HepG2 (cell line): ENCODE data around the gene ZNF544. TPM values are rescaled to one million over a fixed set of nuclear protein-coding genes. Genes with fewer than 3 reads are reported as not detected.

Experiments used
- ATAC-seq: fragments of 200-7000 bp; cut with Tn5 transposase; 3 replicates; pipeline ENCODE4 v1.9.1; 2020; ENCODE audit warnings: mild to moderate bottlenecking, moderate library complexity
- BruUV-seq: library from RNA; stranded (reverse); fragments of 400-500 nt; replicated peaks from 2 replicates; lab custom pipeline; 2021; lab: Mats Ljungman, UMichigan
- CTCF ChIA-PET: fragments of 300-600 bp; formaldehyde crosslinking; extraction: SDS; loops from one replicate; lab custom pipeline; 2021; ENCODE audit warnings: low total read pairs, inconsistent platforms, low intra/inter-chr PET ratio; lab: Yijun Ruan, JAX
- POLR2A ChIA-PET: fragments of 350-600 bp; sonication (Branson Sonifier 250); formaldehyde crosslinking; loops from one replicate; lab custom pipeline; 2020; ENCODE audit warnings: antibody characterized with exemption, inconsistent platforms; lab: Yijun Ruan, JAX
- DNase-seq: peaks from one replicate; pipeline ENCODE4 v3.0.0-alpha.2; 2015; ENCODE audit warnings: low spot score
- FAIRE-seq: peaks from 3 replicates; lab custom pipeline; 2011; peaks lifted over from hg19 to GRCh38; lab: Jason Lieb, UNC
- H2AFZ ChIP-seq: one replicate; pipeline ENCODE4 v1.6.1; 2011; ENCODE audit warnings: low read length, inconsistent platforms
- H3K27ac ChIP-seq: fragments of 300-600 bp; 3 replicates; pipeline ENCODE4 v1.8.0; 2011; ENCODE audit warnings: mixed run types, mild to moderate bottlenecking, mixed read lengths, low read length, inconsistent platforms; ENCODE audit not compliant: insufficient read depth; ENCODE audit errors: extremely low read length
- H3K27me3 ChIP-seq, 2 experiments: fragments of 200-600 bp in 1 of 2; 2 replicates in 1 of 2; 3 replicates in 1 of 2; pipeline versions ENCODE4 v1.6.0 to v1.8.0; 2011; ENCODE audit warnings: low read length in 2 of 2, mild to moderate bottlenecking in 2 of 2, moderate library complexity in 2 of 2, inconsistent platforms in 1 of 2; ENCODE audit not compliant: insufficient read depth in 2 of 2, control insufficient read depth in 1 of 2
- H3K36me3 ChIP-seq, 2 experiments: fragments of 200-600 bp in 1 of 2; replicated peaks in 1 of 2; 2 replicates in 1 of 2; 3 replicates in 1 of 2; pipeline versions ENCODE4 v1.5.1 to v1.8.0; 2011; ENCODE audit warnings: low read length in 2 of 2, inconsistent platforms in 1 of 2; ENCODE audit not compliant: insufficient read depth in 2 of 2, control insufficient read depth in 1 of 2
- H3K4me1 ChIP-seq: 2 replicates; pipeline ENCODE4 v1.5.1; 2012; ENCODE audit warnings: low read length, inconsistent platforms; ENCODE audit not compliant: insufficient read depth
- H3K4me2 ChIP-seq: 2 replicates; pipeline ENCODE4 v1.6.0; 2011; ENCODE audit warnings: low read depth, low read length, inconsistent platforms
- H3K4me3 ChIP-seq, 3 experiments: fragments of 200-600 bp in 1 of 3; sonication (generic), shearing (Covaris generic) in 1 of 3; replicated peaks in 1 of 3; 2 replicates each; pipeline ENCODE4 v1.5.1; 2011 to 2016; ENCODE audit warnings: low read length in 3 of 3, inconsistent platforms in 2 of 3, low read depth in 2 of 3, mild to moderate bottlenecking in 2 of 3, control low read depth in 1 of 3, mixed read lengths in 1 of 3; ENCODE audit not compliant: insufficient read depth in 1 of 3
- H3K79me2 ChIP-seq: one replicate; pipeline ENCODE4 v1.6.1; 2011; ENCODE audit warnings: low read length, inconsistent platforms; ENCODE audit not compliant: insufficient read depth
- H3K9ac ChIP-seq: 2 replicates; pipeline ENCODE4 v1.6.0; 2011; ENCODE audit warnings: mild to moderate bottlenecking, low read depth, low read length, inconsistent platforms; ENCODE audit not compliant: insufficient read depth
- H3K9me3 ChIP-seq: 2 replicates; pipeline ENCODE4 v1.5.1; 2012; ENCODE audit warnings: mild to moderate bottlenecking, low read length
- H4K20me1 ChIP-seq: 2 replicates; pipeline ENCODE4 v1.6.0; 2011; ENCODE audit warnings: inconsistent platforms, mild to moderate bottlenecking, low read length, moderate library complexity; ENCODE audit not compliant: insufficient read depth
- CSRNP2 ChIP-seq: sonication (generic); formaldehyde crosslinking; conservative IDR thresholded peaks from 2 replicates; pipeline ENCODE4 v1.8.0; 2022; ENCODE audit warnings: low read depth, missing genetic modification reagents
- DR1 ChIP-seq: sonication (generic); formaldehyde crosslinking; IDR thresholded peaks from 2 replicates; pipeline ENCODE4 v1.8.0; 2021; ENCODE audit warnings: mild to moderate bottlenecking, missing genetic modification reagents, inconsistent platforms
- PLSCR1 ChIP-seq: sonication (generic); formaldehyde crosslinking; IDR thresholded peaks from 2 replicates; pipeline ENCODE4 v1.5.0; 2020; ENCODE audit warnings: missing genetic modification reagents, mild to moderate bottlenecking, borderline replicate concordance
- ZNF232 ChIP-seq: sonication (generic); formaldehyde crosslinking; IDR thresholded peaks from 2 replicates; pipeline ENCODE4 v1.4.0; 2020; ENCODE audit warnings: missing genetic modification reagents, borderline replicate concordance
- WGBS: methylation state at CpG from one replicate; pipeline ENCODE4 v1.1.6; 2017; ENCODE audit warnings: low lambda C conversion rate; 5-methylcytosine and 5-hydroxymethylcytosine counted together
- in situ Hi-C: cut with HindIII; loops from 2 replicates; pipeline ENCODE4 v1.10.0; 2017; ENCODE audit warnings: low pct_unique_long_range_greater_than_20kb; ENCODE audit not compliant: extremely low pct_ligation_motif_present
- intact Hi-C: fragments of 100-400 bp; cut with micrococcal nuclease; formaldehyde crosslinking; loops from one replicate; pipeline ENCODE4 v1.10.0; 2022; ENCODE audit not compliant: unreplicated experiment
- polyA plus RNA-seq, 8 experiments: library from polyadenylated mRNA; depleted of rRNA in 3 of 8; stranded (reverse) in 7 of 8; unstranded in 1 of 8; fragments of >200 nt; fragmentation: Illumina TruSeq in 4 of 8; extraction: Trizol in 4 of 8; gene quantifications; 2 replicates each; pipeline versions ENCODE4 v1.2.1 to v1.2.3, GENCODE V29; 2011 to 2016; ENCODE audit warnings: low read depth in 4 of 8, missing spikeins in 1 of 8, mixed read lengths in 1 of 8; ENCODE audit not compliant: insufficient read depth in 1 of 8
- total RNA-seq, 5 experiments: library from RNA; depleted of rRNA; stranded (reverse); fragments of >200 nt; fragmentation: Illumina TruSeq; extraction: Trizol; gene quantifications; 2 replicates each; pipeline ENCODE4 v1.2.3, GENCODE V29; 2016; ENCODE audit warnings: low read depth in 1 of 5
- TF ChIP-seq, protein P1 (sequence below): sonication (generic); formaldehyde crosslinking; conservative IDR thresholded peaks from 2 replicates; pipeline ENCODE4 v1.4.0; 2020; ENCODE audit warnings: mild to moderate bottlenecking, missing genetic modification reagents, moderate library complexity
- TF ChIP-seq, protein P2 (sequence below), 2 experiments: IDR thresholded peaks; 2 replicates each; pipeline ENCODE4 v1.6.1; 2011 to 2012; ENCODE audit warnings: low read length in 2 of 2, borderline replicate concordance in 1 of 2, low read depth in 1 of 2, mild to moderate bottlenecking in 1 of 2, moderate library complexity in 1 of 2

Gene ZNF544
- total and polyA plus RNA-seq, 2 of the 13 experiments (the other 11 are each of a cell fraction or from before 2014, with no cell fraction given), result 13.1 to 17.0 TPM

- TF ChIP-seq, protein P1, sequence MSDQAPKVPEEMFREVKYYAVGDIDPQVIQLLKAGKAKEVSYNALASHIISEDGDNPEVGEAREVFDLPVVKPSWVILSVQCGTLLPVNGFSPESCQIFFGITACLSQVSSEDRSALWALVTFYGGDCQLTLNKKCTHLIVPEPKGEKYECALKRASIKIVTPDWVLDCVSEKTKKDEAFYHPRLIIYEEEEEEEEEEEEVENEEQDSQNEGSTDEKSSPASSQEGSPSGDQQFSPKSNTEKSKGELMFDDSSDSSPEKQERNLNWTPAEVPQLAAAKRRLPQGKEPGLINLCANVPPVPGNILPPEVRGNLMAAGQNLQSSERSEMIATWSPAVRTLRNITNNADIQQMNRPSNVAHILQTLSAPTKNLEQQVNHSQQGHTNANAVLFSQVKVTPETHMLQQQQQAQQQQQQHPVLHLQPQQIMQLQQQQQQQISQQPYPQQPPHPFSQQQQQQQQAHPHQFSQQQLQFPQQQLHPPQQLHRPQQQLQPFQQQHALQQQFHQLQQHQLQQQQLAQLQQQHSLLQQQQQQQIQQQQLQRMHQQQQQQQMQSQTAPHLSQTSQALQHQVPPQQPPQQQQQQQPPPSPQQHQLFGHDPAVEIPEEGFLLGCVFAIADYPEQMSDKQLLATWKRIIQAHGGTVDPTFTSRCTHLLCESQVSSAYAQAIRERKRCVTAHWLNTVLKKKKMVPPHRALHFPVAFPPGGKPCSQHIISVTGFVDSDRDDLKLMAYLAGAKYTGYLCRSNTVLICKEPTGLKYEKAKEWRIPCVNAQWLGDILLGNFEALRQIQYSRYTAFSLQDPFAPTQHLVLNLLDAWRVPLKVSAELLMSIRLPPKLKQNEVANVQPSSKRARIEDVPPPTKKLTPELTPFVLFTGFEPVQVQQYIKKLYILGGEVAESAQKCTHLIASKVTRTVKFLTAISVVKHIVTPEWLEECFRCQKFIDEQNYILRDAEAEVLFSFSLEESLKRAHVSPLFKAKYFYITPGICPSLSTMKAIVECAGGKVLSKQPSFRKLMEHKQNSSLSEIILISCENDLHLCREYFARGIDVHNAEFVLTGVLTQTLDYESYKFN (CRISPR knock-in tag), result no peak
- TF ChIP-seq ZNF232 (CRISPR knock-in tag), result no peak
These were observed 67.4 kb downstream of the ZNF544 start (continued) for GRCh38 chr19:58296104-58296503.

DNA sequence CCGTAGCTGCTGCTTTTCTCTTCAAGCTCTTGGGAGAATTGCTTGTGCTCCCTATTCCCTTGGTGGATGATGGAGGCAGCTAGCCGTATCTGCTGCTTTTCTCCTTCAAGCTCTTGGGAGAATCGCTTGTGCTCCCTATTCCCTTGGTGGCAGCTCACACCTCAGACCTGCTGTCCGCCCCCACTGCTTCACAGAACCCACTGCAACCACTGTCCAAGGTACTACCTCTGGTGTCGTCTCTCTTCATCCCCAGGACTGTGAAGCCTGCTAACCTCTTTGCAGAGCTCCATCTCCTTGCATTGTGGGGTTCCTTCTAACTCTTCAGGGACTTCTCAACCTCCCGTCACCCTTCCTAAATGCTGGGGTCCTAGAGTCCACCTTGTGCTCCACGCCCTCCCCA lies 71.9 kb downstream of the ZNF544 start:
- H3K9ac ChIP-seq, result no peak overlapping the region
- no peak overlapping the region for H3K4me3 ChIP-seq
- in situ Hi-C loops (no loop called here), intact Hi-C loops (no loop called here)
- FAIRE-seq, result no peak
- H3K4me2 ChIP-seq, result no peak overlapping the region
- H3K4me1 ChIP-seq, result peaks cover 7% of the 10 kb centered on the region
- POLR2A ChIA-PET, result interaction anchor here (1.2 kb wide), 1 partner anchor 72 kb away, joined by 3 read pairs; the partner anchor contains the start of gene ZNF544
- ATAC-seq, result no peak
- H4K20me1 ChIP-seq, result peaks cover under 1% of the 10 kb centered on the region; the same call in 1 of the 2 replicates
- CTCF ChIA-PET, result no interaction called here
- TF ChIP-seq CSRNP2 (CRISPR knock-in tag) (no peak), DR1 (CRISPR knock-in tag) (no peak), PLSCR1 (CRISPR knock-in tag) (no peak)
- TF ChIP-seq, protein P2, sequence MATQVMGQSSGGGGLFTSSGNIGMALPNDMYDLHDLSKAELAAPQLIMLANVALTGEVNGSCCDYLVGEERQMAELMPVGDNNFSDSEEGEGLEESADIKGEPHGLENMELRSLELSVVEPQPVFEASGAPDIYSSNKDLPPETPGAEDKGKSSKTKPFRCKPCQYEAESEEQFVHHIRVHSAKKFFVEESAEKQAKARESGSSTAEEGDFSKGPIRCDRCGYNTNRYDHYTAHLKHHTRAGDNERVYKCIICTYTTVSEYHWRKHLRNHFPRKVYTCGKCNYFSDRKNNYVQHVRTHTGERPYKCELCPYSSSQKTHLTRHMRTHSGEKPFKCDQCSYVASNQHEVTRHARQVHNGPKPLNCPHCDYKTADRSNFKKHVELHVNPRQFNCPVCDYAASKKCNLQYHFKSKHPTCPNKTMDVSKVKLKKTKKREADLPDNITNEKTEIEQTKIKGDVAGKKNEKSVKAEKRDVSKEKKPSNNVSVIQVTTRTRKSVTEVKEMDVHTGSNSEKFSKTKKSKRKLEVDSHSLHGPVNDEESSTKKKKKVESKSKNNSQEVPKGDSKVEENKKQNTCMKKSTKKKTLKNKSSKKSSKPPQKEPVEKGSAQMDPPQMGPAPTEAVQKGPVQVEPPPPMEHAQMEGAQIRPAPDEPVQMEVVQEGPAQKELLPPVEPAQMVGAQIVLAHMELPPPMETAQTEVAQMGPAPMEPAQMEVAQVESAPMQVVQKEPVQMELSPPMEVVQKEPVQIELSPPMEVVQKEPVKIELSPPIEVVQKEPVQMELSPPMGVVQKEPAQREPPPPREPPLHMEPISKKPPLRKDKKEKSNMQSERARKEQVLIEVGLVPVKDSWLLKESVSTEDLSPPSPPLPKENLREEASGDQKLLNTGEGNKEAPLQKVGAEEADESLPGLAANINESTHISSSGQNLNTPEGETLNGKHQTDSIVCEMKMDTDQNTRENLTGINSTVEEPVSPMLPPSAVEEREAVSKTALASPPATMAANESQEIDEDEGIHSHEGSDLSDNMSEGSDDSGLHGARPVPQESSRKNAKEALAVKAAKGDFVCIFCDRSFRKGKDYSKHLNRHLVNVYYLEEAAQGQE (IDR thresholded peaks at IDR 0.05; ENCODE audit: borderline replicate concordance in 1 of 2, low read depth in 1 of 2, low read length in 2 of 2), result peak; percentile 1 to 33; a peak in 3 of 4 replicates
- TF ChIP-seq, all 625 proteins: peak for 1
- 97% methylated on average over 7 of the region's 7 CpGs for WGBS
- no peak for DNase-seq
- Histone ChIP-seq H2AFZ (no peak overlapping the region), H3K27ac (no peak overlapping the region), H3K27me3 (no peaks in the 10 kb centered on the region; a peak in 1 of 5 replicates), H3K36me3 (peaks cover 16 to 46% of the 10 kb centered on the region in 2 experiments; a peak in 4 of 5 replicates), H3K79me2 (peaks cover 3% of the 10 kb centered on the region), H3K9me3 (no peaks in the 10 kb centered on the region)
- BruUV-seq, result no TSS peak
